ENCODE data around the gene ZMYND11. TPM values are rescaled to one million over a fixed set of nuclear protein-coding genes. Genes with fewer than 3 reads are reported as not detected.

The ZMYND11 gene
- 36.9 and 38.2 TPM in 2 replicates for total RNA-seq (2014; rRNA removed; shearing (Covaris generic))
- 24.4 and 31.4 TPM in 2 replicates for polyA plus RNA-seq (2015; cell fraction: cytosol; rRNA removed)
- 26.2 and 41.5 TPM in 2 replicates for polyA plus RNA-seq (2015; cell fraction: nucleus; rRNA removed)

- peak; percentile 39 for DNase-seq (ENCODE audit: low read depth, low spot score)
- in situ Hi-C loops (cut with HindIII; ENCODE audit: low pct_unique_long_range_greater_than_20kb, low sequenced_read_pairs), result no loop called here
Observed at GRCh38 chr10:135132-135600, at the start of gene ZMYND11. ZMYND11 (plus strand) TSS chr10:135455; CDS start chr10:180013, 44,558 bp downstream.

- in situ Hi-C loops (cut with HindIII; ENCODE audit: low pct_unique_long_range_greater_than_20kb, low sequenced_read_pairs), result no loop called here
- no peak for DNase-seq (ENCODE audit: low read depth, low spot score)
Observed at GRCh38 chr10:86031-86430, 49.2 kb upstream of the ZMYND11 start.

- DNase-seq (ENCODE audit: low read depth, low spot score), result no peak
- in situ Hi-C loops (cut with HindIII; ENCODE audit: low pct_unique_long_range_greater_than_20kb, low sequenced_read_pairs), result no loop called here
Observed at GRCh38 chr10:87177-88080, 47.8 kb upstream of the ZMYND11 start.

- in situ Hi-C loops (cut with HindIII; ENCODE audit: low pct_unique_long_range_greater_than_20kb, low sequenced_read_pairs), result no loop called here
- DNase-seq (ENCODE audit: low read depth, low spot score), result no peak
Observed at GRCh38 chr10:88253-88652, 47.0 kb upstream of the ZMYND11 start.

GRCh38 chr10:89248-89647, 46.0 kb upstream of the ZMYND11 start:
- in situ Hi-C loops (cut with HindIII; ENCODE audit: low pct_unique_long_range_greater_than_20kb, low sequenced_read_pairs), result no loop called here
- no peak for DNase-seq (ENCODE audit: low read depth, low spot score)

GRCh38 chr10:90161-90560, 45.1 kb upstream of the ZMYND11 start:
- in situ Hi-C loops (cut with HindIII; ENCODE audit: low pct_unique_long_range_greater_than_20kb, low sequenced_read_pairs), result no loop called here
- no peak for DNase-seq (ENCODE audit: low read depth, low spot score)

- in situ Hi-C loops (cut with HindIII; ENCODE audit: low pct_unique_long_range_greater_than_20kb, low sequenced_read_pairs), result no loop called here
- no peak for DNase-seq (ENCODE audit: low read depth, low spot score)
Observed at GRCh38 chr10:91313-91712, 43.9 kb upstream of the ZMYND11 start.

GRCh38 chr10:92153-92552, 43.1 kb upstream of the ZMYND11 start:
- in situ Hi-C loops (cut with HindIII; ENCODE audit: low pct_unique_long_range_greater_than_20kb, low sequenced_read_pairs), result no loop called here
- no peak for DNase-seq (ENCODE audit: low read depth, low spot score)

- in situ Hi-C loops (cut with HindIII; ENCODE audit: low pct_unique_long_range_greater_than_20kb, low sequenced_read_pairs), result no loop called here
- DNase-seq (ENCODE audit: low read depth, low spot score), result no peak
Observed at GRCh38 chr10:92846-93245, 42.4 kb upstream of the ZMYND11 start.

GRCh38 chr10:94613-95012, 40.6 kb upstream of the ZMYND11 start:
- in situ Hi-C loops (cut with HindIII; ENCODE audit: low pct_unique_long_range_greater_than_20kb, low sequenced_read_pairs), result no loop called here
- DNase-seq (ENCODE audit: low read depth, low spot score), result no peak

GRCh38 chr10:95356-96115, 39.7 kb upstream of the ZMYND11 start:
- in situ Hi-C loops (cut with HindIII; ENCODE audit: low pct_unique_long_range_greater_than_20kb, low sequenced_read_pairs), result no loop called here
- DNase-seq (ENCODE audit: low read depth, low spot score), result peak; percentile 51

- no peak for DNase-seq (ENCODE audit: low read depth, low spot score)
- in situ Hi-C loops (cut with HindIII; ENCODE audit: low pct_unique_long_range_greater_than_20kb, low sequenced_read_pairs), result no loop called here
Observed at GRCh38 chr10:96466-96865, 38.8 kb upstream of the ZMYND11 start.

GRCh38 chr10:104416-104815, 30.8 kb upstream of the ZMYND11 start:
- in situ Hi-C loops (cut with HindIII; ENCODE audit: low pct_unique_long_range_greater_than_20kb, low sequenced_read_pairs), result no loop called here

GRCh38 chr10:104862-105565, 30.2 kb upstream of the ZMYND11 start:
- in situ Hi-C loops (cut with HindIII; ENCODE audit: low pct_unique_long_range_greater_than_20kb, low sequenced_read_pairs), result no loop called here
- DNase-seq (ENCODE audit: low read depth, low spot score), result no peak

More at GRCh38 chr10:104416-104815, 30.8 kb upstream of the ZMYND11 start:
- no peak for DNase-seq (ENCODE audit: low read depth, low spot score)

GRCh38 chr10:105806-106205, 29.4 kb upstream of the ZMYND11 start:
- in situ Hi-C loops (cut with HindIII; ENCODE audit: low pct_unique_long_range_greater_than_20kb, low sequenced_read_pairs), result no loop called here
- no peak for DNase-seq (ENCODE audit: low read depth, low spot score)

GRCh38 chr10:106740-107139, 28.5 kb upstream of the ZMYND11 start:
- no peak for DNase-seq (ENCODE audit: low read depth, low spot score)
- in situ Hi-C loops (cut with HindIII; ENCODE audit: low pct_unique_long_range_greater_than_20kb, low sequenced_read_pairs), result no loop called here

- in situ Hi-C loops (cut with HindIII; ENCODE audit: low pct_unique_long_range_greater_than_20kb, low sequenced_read_pairs), result no loop called here
- DNase-seq (ENCODE audit: low read depth, low spot score), result no peak
Observed at GRCh38 chr10:112246-112645, 23.0 kb upstream of the ZMYND11 start.

GRCh38 chr10:124874-125273, 10.4 kb upstream of the ZMYND11 start:
- in situ Hi-C loops (cut with HindIII; ENCODE audit: low pct_unique_long_range_greater_than_20kb, low sequenced_read_pairs), result no loop called here
- DNase-seq (ENCODE audit: low read depth, low spot score), result no peak

All from SK-MEL-5 (cell line).